Dendritic cell treated with granulocyte-macrophage colony-stimulating factor and Interleukin-4, amounts not matched to agents 40 ng/mL and 50 ng/mL, for 4 days (primary cell): ENCODE results near the gene HOXC6.

ENCODE experiments used
- H3K27ac Mint-ChIP-seq: one replicate; pipeline ENCODE4 v1.8.0; 2022; ENCODE audit warnings: mild to moderate bottlenecking, mixed read lengths
- H3K27me3 Mint-ChIP-seq: one replicate; pipeline ENCODE4 v1.8.0; 2022; ENCODE audit warnings: mild to moderate bottlenecking, mixed read lengths
- H3K36me3 Mint-ChIP-seq: one replicate; pipeline ENCODE4 v1.8.0; 2022; ENCODE audit warnings: low read depth, mixed read lengths
- H3K4me1 Mint-ChIP-seq: one replicate; pipeline ENCODE4 v1.8.0; 2022; ENCODE audit warnings: low read depth, mixed read lengths
- H3K4me3 Mint-ChIP-seq: one replicate; pipeline ENCODE4 v1.8.0; 2022; ENCODE audit warnings: mild to moderate bottlenecking, moderate library complexity, mixed read lengths
- H3K9me3 Mint-ChIP-seq: one replicate; pipeline ENCODE4 v1.8.0; 2022; ENCODE audit warnings: mixed read lengths
- intact Hi-C: fragments of 100-400 bp; cut with micrococcal nuclease; formaldehyde crosslinking; loops from one replicate; pipeline ENCODE4 v1.15.0; 2022

Gene HOXC6

DNA sequence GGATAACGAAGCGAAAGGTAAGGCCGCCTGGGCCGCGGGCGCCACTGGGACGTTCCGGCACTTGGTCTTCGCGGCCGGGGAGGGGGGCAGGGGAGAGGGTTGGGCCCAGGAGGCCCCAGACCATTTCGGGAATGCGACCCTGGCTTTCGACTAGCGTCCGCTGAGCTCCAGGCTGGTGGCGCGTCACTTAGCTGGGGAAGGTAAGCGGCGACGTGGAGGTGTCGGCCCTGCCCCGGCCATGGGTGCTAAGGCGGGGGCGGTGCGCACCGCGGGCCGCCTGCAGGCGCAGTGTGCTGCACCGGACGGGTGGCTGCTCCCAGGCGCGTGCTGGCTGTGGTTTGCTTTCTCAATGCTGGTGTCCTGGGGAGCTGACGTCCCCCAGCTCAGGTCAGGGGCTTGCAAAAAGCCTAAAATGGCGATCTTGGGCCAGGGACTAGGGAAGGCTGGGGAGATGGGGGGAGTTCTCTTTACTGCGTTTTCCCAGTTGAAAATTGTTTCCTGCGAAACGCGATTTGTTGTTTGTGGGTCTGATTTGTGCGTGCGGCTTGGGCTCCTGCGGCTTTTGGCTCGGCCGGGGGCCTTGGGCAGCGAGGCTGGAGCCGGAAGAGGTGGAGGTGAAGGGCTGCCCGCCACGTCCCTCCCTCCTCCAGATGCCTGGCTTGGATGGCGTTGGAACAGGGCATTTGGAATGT, 42.1 kb upstream of the HOXC6 start:
- H3K27me3 Mint-ChIP-seq = peaks cover 99% of the 10 kb centered on the region
- H3K27ac Mint-ChIP-seq = no peak overlapping the region
- peaks cover 6% of the 10 kb centered on the region for H3K9me3 Mint-ChIP-seq
- intact Hi-C loops = no loop called here
- no peak overlapping the region for H3K4me3 Mint-ChIP-seq
- H3K36me3 Mint-ChIP-seq = no peaks in the 10 kb centered on the region
- H3K4me1 Mint-ChIP-seq = peaks cover 32% of the 10 kb centered on the region

DNA sequence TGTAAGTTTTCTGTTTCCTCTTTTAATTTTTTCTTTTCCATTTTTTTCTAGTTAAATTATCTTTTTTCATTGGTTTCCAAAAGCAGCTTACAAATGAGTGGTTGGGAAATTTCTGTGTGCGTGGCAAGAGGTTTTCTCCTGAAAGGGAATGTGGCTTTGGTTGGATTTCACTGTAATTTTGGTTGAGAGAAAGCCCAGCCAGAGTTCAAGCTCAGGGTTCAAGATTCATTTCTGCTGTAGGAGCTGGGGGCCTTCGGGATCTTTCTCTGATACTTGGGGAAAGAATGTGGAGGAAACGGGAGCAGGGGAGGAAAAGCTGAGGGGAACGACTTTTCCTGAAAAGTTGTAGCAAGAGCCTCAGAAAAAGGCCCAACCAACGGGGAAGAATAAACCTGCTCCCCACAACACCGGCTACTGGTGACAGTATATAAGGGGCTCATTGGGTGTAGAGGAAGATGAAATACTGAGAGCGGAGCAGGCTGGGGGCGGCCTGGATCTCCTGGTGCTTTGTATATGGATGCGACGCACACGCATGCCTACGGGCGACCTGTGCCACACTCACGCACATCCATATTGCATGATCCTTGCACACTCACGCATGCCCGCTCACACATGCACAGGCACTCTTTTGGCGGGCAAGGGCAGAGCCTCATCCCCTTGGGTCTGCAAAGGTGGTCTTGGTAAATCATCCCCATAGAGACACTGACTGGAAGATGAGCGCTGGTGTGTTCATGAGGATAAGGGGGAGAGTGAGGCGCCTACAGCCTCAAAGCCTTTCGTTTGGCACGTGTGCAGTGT, 41.4 kb upstream of the HOXC6 start:
- intact Hi-C loops = no loop called here
- peaks cover 6% of the 10 kb centered on the region for H3K9me3 Mint-ChIP-seq
- H3K4me3 Mint-ChIP-seq = no peak overlapping the region
- H3K27me3 Mint-ChIP-seq = peaks cover 99% of the 10 kb centered on the region
- H3K27ac Mint-ChIP-seq = no peak overlapping the region
- no peaks in the 10 kb centered on the region for H3K36me3 Mint-ChIP-seq
- peaks cover 32% of the 10 kb centered on the region for H3K4me1 Mint-ChIP-seq

DNA sequence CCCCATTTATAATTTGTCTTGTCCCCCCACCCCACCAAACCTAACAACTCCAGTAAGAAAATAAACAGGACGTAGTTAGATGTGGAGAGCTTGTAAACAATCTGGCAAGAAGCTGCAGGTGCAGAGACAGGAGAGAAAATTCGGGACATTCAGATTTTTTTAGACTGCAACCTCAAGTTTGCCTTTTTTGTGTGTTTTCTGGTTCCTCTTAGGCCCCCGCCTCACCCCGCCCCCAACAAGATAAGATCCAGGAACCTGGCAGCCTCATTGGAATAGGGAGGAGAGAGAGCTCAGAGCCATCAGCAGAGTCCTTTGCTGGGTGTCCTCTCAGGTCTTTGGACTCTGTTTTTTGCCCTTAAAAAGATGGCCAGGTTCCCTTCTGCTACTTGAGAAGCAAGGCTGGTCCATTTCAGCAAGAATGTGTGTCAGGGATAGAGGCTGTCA, 40.4 kb upstream of the HOXC6 start:
- Mint-ChIP-seq H3K4me1 (peaks cover 32% of the 10 kb centered on the region), H3K27ac (no peak overlapping the region), H3K4me3 (no peak overlapping the region), H3K36me3 (no peaks in the 10 kb centered on the region), H3K27me3 (peaks cover 98% of the 10 kb centered on the region), H3K9me3 (peaks cover 6% of the 10 kb centered on the region)
- intact Hi-C loops = loop anchor here (2.0 kb wide), 1 partner anchor 195 kb away; no protein-coding TSS in a partner anchor

DNA sequence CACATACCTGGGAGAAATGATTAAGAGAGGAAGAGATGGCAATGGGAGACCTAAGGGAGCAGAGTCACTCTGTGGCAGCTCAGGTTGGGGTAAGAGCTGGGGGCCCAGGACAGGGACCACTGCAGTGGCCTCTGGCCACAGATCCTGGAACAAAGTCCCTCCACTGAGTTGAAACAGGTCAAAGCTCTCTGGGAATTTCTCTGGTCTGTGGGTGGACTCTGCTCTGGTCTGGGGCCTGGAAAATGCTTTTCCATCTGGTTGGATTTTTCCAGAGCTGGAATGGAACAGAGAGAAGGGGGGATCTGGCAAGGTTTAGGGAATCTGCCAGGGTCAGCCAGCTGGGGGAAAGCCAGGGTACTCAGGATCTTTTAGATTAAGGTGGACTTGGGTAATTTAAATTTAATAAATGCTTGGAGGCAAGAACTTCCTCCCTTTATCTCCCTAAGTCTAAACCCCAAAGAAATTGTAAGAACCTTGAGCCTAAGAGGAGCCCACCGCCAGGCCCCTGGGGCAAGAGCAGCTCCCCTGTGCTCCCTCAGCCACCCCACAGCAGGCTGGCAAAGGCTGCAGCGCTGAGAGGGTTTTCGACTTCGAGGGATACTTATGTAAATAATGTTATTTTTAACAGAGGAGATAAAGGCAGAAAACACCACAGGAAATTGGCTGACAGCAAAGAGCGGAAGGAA, 39.6 kb upstream of the HOXC6 start:
- Mint-ChIP-seq H3K4me3 (no peak overlapping the region), H3K36me3 (no peaks in the 10 kb centered on the region), H3K9me3 (peaks cover 2% of the 10 kb centered on the region), H3K27me3 (peaks cover 98% of the 10 kb centered on the region), H3K4me1 (peaks cover 26% of the 10 kb centered on the region), H3K27ac (no peak overlapping the region)
- intact Hi-C loops = loop anchor here (2.0 kb wide), 1 partner anchor 196 kb away; no protein-coding TSS in a partner anchor

DNA sequence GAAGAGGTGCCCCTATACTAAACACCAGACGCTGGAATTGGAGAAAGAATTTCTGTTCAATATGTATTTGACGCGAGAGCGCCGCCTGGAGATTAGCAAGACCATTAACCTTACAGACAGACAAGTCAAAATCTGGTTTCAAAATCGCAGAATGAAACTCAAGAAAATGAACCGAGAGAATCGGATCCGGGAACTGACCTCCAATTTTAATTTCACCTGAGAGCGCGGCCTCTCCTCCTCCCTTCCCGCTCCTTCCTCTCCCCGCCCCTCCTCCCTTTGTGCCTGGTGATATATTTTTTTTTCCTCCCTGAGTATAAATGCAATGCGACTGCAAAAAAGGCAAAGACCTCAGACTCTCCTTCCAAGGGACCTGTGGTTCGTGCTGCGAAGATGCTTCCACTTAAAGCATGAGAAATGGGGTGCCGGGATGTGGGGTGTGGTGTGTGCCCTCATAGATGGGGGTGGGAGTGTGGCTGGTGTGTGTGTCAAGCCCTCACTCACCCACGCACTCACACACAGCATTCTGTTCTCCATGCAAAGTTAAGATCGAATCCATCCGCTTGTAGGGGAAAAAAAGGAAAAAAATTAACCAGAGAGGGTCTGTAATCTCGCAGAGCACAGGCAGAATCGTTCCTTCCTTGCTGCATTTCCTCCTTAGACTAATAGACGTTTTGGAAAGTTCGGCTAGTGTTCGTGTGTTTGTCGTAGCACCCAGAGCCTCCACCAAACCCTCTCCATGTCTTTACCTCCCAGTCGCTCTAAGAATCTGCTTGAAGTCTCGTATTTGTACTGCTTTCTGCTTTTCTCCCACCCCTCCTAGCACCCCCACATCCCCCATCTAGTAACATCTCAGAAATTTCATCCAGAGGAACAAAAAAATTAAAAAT, 38.8 kb upstream of the HOXC6 start:
- Mint-ChIP-seq H3K36me3 (no peaks in the 10 kb centered on the region), H3K27ac (no peak overlapping the region), H3K27me3 (peaks cover 98% of the 10 kb centered on the region), H3K4me1 (peaks cover 28% of the 10 kb centered on the region), H3K4me3 (no peak overlapping the region), H3K9me3 (no peaks in the 10 kb centered on the region)
- intact Hi-C loops = loop anchor here (2.0 kb wide), 1 partner anchor 197 kb away; no protein-coding TSS in a partner anchor

DNA sequence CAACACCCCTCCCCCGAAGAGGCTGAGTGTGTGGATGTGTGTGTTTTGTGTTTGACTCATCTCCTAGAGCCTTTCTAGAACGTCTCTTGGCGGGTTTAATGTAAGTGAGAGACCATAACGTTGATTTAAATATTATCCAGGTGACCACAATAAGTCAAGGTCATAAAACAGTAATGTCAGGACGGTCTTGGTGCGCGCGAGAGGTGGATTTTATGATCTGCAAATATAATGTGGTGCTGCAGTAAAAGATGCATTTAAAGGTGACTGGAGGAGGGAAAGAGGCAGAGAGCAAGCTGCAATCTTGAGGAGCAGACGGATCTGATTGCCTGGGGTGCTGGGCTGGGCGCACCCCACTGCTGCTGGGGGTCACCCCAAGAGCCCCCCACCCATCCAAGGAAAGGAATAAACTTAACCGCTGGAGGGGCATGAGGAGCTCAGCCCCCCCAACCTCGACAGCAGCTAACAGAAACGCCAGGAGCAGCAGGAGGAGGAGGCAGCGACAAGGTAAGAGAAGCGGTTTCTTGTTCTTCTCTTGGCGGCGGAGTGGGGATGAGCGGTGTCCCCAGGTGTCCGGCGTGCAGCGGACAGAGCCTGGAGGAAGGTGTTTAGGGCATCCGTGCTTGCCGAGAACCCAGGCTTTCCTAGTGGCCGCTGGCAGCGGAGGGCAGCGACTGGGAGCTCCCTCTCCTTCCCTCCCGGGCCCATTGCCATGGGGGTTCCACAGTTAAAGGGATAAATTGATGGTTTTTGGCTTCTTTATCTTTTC, 37.7 kb upstream of the HOXC6 start:
- H3K36me3 Mint-ChIP-seq = no peaks in the 10 kb centered on the region
- no peak overlapping the region for H3K27ac Mint-ChIP-seq
- peaks cover 98% of the 10 kb centered on the region for H3K27me3 Mint-ChIP-seq
- H3K4me3 Mint-ChIP-seq = no peak overlapping the region
- intact Hi-C loops = no loop called here
- H3K9me3 Mint-ChIP-seq = no peaks in the 10 kb centered on the region
- H3K4me1 Mint-ChIP-seq = peaks cover 31% of the 10 kb centered on the region

DNA sequence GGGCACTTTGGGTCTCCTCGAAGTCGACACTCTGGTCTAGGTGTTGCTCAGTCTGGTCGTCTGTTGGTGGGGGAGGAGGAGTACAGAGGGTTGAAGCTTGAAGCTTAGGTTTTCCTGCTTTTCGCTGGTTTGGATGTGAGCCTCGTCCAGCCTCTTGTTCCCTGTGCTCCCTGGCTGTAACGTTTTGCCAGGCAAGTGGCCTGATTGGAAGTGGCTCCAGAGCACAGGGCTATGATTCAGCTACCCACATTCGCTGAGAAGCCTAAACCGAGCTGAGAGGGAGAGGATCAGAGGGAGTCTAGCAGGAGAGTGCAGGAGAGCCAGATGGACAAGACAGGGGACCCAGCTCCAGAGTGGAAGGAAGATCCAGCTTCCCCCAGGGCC, 37.2 kb upstream of the HOXC6 start:
- Mint-ChIP-seq H3K4me1 (peaks cover 34% of the 10 kb centered on the region), H3K27ac (no peak overlapping the region), H3K27me3 (peaks cover 98% of the 10 kb centered on the region), H3K9me3 (no peaks in the 10 kb centered on the region), H3K36me3 (no peaks in the 10 kb centered on the region), H3K4me3 (no peak overlapping the region)
- intact Hi-C loops = no loop called here

DNA sequence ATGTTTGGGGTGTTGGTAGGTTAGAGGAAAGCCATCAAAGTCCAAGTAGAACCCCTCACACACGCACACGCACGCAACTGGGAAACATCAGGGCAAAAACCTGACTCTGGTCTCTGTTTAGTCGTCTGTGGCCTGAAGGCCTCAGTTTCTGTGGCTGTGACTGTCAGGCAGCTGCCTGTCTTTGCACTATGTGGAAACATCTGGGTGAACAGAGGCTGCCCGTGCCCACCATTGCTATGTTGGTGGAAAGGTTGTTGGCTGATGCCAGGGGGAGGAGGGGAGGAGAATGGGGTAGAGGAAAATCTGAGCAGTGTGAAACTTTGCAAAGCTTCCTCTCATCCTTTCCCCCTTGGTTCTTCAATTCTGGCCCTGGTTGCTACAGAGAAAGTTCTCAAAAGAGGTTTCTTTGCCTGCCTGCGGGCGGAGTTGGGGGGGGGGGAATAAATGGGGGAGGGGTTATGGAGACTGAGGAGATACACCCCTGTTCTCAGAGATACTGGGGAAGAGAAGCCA, 35.8 kb upstream of the HOXC6 start:
- no peak overlapping the region for H3K4me3 Mint-ChIP-seq
- H3K27me3 Mint-ChIP-seq = peaks cover 98% of the 10 kb centered on the region
- no peaks in the 10 kb centered on the region for H3K9me3 Mint-ChIP-seq
- H3K36me3 Mint-ChIP-seq = no peaks in the 10 kb centered on the region
- peaks cover 47% of the 10 kb centered on the region for H3K4me1 Mint-ChIP-seq
- H3K27ac Mint-ChIP-seq = no peak overlapping the region
- intact Hi-C loops = no loop called here

DNA sequence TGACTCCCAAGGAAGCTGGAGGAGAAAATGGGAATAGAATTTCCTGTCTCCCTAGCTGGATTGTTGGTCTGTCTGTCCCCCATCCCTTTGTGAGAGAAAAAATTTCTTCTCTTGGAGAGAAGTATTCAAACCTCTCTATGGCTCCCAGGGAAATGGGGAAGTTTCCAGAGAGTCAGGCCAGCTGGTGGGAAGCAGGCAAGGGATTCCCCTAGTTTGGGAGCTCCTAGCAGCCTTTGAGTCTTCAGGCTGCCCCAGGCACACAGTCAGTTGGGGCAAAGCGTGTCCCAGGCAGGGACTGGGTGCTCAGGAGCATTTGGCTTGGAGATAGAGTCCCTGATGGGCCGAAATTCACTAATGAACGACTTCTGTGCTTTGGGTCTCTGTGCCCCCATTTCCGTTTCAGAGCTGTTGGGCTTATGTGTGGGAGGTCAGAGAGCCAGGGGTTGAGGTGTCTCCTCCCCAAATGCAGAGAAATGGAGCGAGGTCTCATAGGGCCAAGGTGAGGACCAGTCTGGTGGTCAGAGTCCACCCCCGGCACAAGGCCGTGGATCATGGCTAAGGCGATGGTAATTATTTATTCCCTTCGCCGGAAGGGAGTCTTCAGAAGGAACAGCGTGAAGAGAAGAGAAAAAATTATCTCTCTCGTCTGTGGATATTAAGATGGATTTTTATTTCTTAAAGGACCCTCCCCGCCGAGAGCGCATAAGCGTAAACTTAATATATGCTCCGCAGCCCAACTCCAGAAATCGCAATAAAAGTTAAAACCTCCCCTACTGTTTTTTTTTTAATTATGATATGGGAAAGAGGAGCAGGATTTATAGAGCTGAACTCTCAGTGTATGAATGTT, 34.9 kb upstream of the HOXC6 start:
- peaks cover 98% of the 10 kb centered on the region for H3K27me3 Mint-ChIP-seq
- H3K27ac Mint-ChIP-seq = no peak overlapping the region
- no peak overlapping the region for H3K4me3 Mint-ChIP-seq
- intact Hi-C loops = no loop called here
- no peaks in the 10 kb centered on the region for H3K36me3 Mint-ChIP-seq
- H3K9me3 Mint-ChIP-seq = no peaks in the 10 kb centered on the region
- H3K4me1 Mint-ChIP-seq = peaks cover 52% of the 10 kb centered on the region

DNA sequence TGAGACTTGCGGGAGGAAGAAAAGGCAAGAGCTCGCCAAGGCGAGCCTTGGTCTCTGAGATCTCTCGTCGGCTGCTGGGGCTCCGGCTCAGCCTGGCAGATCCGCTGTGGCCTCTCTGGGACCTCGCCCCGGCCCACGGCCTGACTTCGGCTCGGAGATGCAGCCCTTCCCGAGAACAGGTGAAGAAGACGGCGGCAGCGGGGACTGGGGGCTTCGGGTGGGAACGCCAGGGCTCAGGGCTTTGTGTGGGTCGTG, 34.3 kb upstream of the HOXC6 start:
- H3K36me3 Mint-ChIP-seq = no peaks in the 10 kb centered on the region
- no peak overlapping the region for H3K27ac Mint-ChIP-seq
- H3K9me3 Mint-ChIP-seq = no peaks in the 10 kb centered on the region
- intact Hi-C loops = no loop called here
- peaks cover 50% of the 10 kb centered on the region for H3K4me1 Mint-ChIP-seq
- H3K4me3 Mint-ChIP-seq = no peak overlapping the region
- peaks cover 98% of the 10 kb centered on the region for H3K27me3 Mint-ChIP-seq

DNA sequence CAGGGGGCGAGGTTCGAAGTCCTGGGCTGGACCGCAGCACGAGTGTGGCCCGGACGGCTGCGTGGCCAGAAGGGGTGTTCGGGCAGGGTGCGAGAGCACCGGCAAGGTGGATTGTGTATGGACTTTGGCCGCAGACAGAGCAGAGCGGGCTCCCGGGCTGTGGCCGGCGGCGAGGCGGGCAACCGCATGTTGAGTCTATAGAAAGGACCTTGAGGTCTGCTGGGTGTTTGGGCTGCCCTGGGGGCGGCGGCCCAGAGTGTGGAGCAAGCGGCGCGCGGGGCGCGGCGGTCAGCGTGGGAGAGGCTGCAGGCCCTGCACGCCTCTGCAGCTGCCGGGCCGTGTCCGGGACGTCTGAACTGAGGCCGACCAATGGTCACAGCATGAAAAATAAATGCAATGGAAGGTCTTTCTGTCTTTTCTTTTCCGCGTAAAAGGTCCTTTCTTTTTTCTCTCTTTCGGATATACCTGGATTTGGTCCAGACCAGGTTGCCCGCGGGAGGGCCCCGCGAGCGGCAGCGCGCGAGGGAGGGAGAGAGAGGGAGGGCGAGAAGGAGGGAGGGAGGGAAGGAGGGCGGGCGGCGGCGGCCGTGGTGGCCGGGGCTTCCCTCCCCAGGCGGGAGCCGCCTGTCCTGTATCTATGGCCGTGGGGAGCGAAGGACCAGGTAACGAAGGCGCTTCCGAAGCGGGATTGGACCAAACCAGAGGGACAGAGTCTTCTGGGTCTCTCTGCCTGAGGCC, 33.8 kb upstream of the HOXC6 start:
- intact Hi-C loops = no loop called here
- Mint-ChIP-seq H3K27me3 (peaks cover 97% of the 10 kb centered on the region), H3K9me3 (no peaks in the 10 kb centered on the region), H3K4me1 (peaks cover 45% of the 10 kb centered on the region), H3K4me3 (peak overlapping the region; percentile 2), H3K27ac (no peak overlapping the region), H3K36me3 (no peaks in the 10 kb centered on the region)

DNA sequence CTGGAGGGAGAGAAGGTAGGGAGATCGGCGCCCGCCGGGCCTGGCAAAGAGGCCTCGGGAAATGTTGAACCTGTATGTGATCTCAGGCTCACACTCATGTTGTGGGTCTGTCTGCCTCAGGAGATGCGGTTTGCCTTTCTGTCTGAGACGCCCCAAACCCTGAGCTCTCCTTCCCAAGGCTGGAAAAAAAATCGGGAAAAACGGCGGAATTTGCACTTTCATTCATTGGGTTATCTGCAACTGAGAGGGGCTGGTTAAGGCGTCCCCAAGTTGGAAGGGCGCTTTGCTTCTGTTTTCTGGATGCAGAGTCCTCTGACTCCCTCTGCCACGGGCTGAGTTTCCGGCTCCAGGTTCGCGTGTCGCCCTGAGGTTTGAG, 33.2 kb upstream of the HOXC6 start:
- Mint-ChIP-seq H3K36me3 (no peaks in the 10 kb centered on the region), H3K27ac (no peak overlapping the region)
- intact Hi-C loops = no loop called here

More for the DNA sequence above, 33.2 kb upstream of the HOXC6 start:
- Mint-ChIP-seq H3K9me3 (no peaks in the 10 kb centered on the region), H3K27me3 (peaks cover 97% of the 10 kb centered on the region), H3K4me1 (peaks cover 43% of the 10 kb centered on the region), H3K4me3 (peak overlapping the region; percentile 2)
